GM18951 (cell line): ENCODE measurements around the gene SULT1A1.
"Not testable (repeated sequence)": the region's sequence is repeated elsewhere in the genome, so short reads cannot be mapped to it uniquely, and the experiment has no call there.

Experiments used
- POLR2A ChIP-seq: IDR thresholded peaks from 4 replicates; pipeline ENCODE4 v1.6.1; 2011; ENCODE audit warnings: mild to moderate bottlenecking; ENCODE audit not compliant: insufficient read length, insufficient read depth; ENCODE audit errors: extremely low read depth
- in situ Hi-C: fragments of 300-500 bp; cut with MboI; formaldehyde crosslinking; loops from one replicate; pipeline ENCODE4 v1.12.0; 2022; ENCODE audit warnings: low sequenced_read_pairs, mixed read lengths, inconsistent platforms; ENCODE audit not compliant: unreplicated experiment

Gene SULT1A1

GRCh38 chr16:28597692-28598261, 12.1 kb downstream of the SULT1A1 start:
- TF ChIP-seq POLR2A = no peak
- in situ Hi-C loops = no loop called here

DNA sequence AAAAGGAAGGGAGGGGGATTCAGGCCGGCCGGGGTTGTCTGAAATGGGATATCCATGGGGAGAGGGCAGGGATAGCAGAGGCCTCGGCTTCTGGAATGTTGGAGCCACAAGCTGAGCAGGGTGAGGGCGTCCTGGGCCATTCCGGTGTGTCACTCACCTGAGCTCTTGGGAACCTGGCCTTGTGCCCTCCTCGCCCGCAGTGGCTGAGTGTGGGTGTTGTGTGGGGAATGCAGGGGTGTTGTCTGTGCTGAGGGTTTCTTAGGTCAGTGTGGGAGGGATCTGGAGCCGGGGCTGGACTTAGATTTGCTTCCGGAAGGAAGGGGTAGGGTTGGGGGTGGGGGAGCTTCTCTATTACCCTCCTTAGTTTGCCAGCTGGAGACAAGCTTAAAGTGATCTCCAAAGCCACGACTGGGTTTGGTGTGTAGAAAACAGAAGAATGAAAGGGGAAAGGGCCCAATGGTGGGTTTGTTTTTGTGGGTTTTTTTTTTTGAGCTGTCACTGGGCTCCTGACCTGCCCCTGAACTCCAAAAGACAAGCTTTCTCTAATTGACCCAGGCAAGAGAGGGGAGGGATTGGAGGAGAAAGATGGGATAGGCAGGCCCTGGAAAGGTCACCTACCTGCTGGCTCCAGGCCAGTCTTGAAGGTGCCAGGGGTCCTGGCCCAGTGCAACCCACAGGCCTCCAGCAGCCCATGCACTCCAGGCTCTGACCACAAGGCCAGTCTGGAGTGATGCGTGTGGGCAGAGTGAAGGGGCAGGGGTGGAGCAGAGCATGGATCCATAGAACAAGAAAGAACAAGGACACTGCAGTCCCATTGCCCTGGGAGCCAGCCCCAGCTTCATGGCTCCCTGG, 12.8 kb downstream of the SULT1A1 start, which contains the start of gene SULT1A2:
Gene SULT1A2, minus strand, starts transcription at position 211 of the 852 bp plus-strand sequence. CDS start 1,120 bp downstream, outside the sequence.
- in situ Hi-C loops = no loop called here
- TF ChIP-seq POLR2A = no peak

- TF ChIP-seq POLR2A = no peak
- in situ Hi-C loops = no loop called here
Observed at GRCh38 chr16:28596115-28596630, 13.7 kb downstream of the SULT1A1 start.

GRCh38 chr16:28595451-28595850, 14.4 kb downstream of the SULT1A1 start:
- in situ Hi-C loops = not testable (repeated sequence)

- in situ Hi-C loops = no loop called here
- TF ChIP-seq POLR2A = no peak
Observed at GRCh38 chr16:28592979-28593553, 16.8 kb downstream of the SULT1A1 start.

- TF ChIP-seq POLR2A = no peak
- in situ Hi-C loops = no loop called here
Observed at GRCh38 chr16:28592511-28592910, 17.3 kb downstream of the SULT1A1 start.

DNA sequence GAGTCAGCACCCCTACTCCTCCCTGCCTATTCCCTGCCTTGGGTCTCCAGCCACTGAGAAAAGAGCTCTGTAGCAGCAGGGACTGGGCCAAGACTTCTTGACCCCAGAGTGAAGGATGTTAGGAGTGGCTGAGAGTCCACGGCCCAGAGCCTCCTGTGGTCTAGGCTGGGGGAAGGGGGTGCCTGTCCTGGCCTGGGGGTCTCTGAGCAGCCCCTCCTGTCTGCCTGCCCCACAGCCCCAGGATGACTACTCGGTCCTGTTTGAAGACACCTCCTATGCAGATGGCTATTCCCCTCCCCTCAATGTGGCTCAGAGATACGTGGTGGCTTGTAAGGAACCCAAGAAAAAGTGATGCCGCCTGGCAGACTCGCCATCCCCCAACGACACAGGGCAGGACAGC, 18.5 kb downstream of the SULT1A1 start:
- no peak for TF ChIP-seq POLR2A
- in situ Hi-C loops = no loop called here

GRCh38 chr16:28590384-28591340, 19.2 kb downstream of the SULT1A1 start:
- in situ Hi-C loops = no loop called here
- TF ChIP-seq POLR2A = no peak

- in situ Hi-C loops = no loop called here
- no peak for TF ChIP-seq POLR2A
Observed at GRCh38 chr16:28589930-28590329, 19.9 kb downstream of the SULT1A1 start.

GRCh38 chr16:28589069-28589468, 20.8 kb downstream of the SULT1A1 start:
- in situ Hi-C loops = no loop called here
- TF ChIP-seq POLR2A = no peak

DNA sequence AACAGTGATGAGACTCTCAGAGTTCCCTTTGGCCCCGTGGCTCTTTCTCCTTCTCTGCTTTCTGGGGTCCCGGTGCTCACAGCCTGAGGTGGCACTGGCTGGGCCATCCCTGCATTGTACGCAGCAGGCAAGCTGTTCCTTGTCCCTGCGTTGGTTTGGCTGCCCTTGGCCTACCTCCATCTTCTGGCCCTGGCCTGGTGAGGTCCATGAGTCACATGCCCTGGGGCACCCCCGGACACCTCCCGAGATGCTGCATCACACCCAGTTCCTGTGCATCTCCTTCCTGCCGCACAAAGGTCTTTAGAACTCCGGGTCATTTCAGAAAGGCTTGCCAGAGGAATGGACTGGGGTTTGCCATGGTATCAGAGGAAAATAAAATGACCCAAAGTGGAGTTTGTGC, 22.5 kb downstream of the SULT1A1 start:
- in situ Hi-C loops = no loop called here
- TF ChIP-seq POLR2A = no peak

- in situ Hi-C loops = no loop called here
- no peak for TF ChIP-seq POLR2A
Observed at GRCh38 chr16:28586466-28586865, 23.4 kb downstream of the SULT1A1 start.

DNA sequence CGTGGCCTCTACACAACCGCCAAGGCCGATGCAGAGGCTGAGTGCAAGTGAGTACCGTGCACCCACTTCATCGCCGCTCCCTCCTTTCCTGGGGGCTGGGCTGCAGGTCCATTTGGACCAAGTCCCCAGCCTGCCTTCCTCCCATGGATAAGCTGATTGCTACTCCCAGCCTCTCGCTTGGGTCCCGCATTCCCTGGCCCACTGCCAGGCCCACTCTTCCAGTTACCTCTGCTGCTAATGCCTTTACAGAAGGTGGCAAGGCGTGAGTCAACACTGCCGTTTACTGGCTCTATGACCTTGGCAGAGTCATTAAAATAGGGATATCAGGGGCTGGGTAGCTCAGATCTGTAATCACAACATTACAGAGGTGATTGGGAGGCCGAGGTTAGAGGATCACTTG, 24.2 kb downstream of the SULT1A1 start:
- TF ChIP-seq POLR2A = no peak
- in situ Hi-C loops = no loop called here

DNA sequence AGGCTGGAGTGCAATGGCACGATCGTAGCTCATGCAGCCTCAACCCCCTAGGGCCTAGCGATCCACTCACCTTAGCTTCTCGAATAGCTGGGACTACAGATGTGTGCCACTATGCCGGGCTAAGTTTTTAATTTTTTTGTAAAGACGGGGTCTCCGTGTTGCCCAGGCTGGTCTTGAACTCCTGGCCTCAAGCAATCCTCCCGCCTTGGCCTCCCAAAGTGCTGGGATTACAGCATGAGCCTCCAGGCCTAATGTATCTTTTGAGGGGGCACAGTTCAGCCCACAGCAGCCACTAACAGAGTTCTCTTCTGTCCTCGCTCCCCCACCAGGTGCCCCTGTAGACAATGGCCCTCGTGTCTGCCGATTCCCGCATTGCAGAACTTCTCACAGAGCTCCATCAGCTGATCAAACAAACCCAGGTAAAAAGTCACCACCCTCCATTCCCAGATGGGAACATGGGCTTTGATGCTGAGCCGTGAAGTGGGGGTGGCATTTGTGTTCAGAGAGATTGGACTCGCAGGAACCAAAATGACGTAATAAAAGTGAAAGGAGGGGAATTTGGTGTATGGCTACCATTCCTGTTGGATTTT, 29.0 kb downstream of the SULT1A1 start:
- in situ Hi-C loops = no loop called here
- TF ChIP-seq POLR2A = no peak
